AG09309 (cell line): Measurements from ENCODE around the gene CAMK2B.

ENCODE experiments used
- DNase-seq: peaks from one replicate; pipeline ENCODE4 v3.0.0-alpha.2; 2010; ENCODE audit warnings: low read depth
- H3K4me3 ChIP-seq: 2 replicates; pipeline ENCODE4 v1.5.1; 2011; ENCODE audit warnings: mild to moderate bottlenecking, low read depth, low read length, moderate library complexity; ENCODE audit not compliant: control insufficient read depth
- TF ChIP-seq, protein P1 (sequence below): IDR thresholded peaks from 2 replicates; pipeline ENCODE4 v1.5.1; 2011; ENCODE audit warnings: mild to moderate bottlenecking, low read depth, low read length, inconsistent platforms; ENCODE audit not compliant: insufficient read depth, control insufficient read depth; ENCODE audit errors: missing control alignments

Gene CAMK2B

DNA sequence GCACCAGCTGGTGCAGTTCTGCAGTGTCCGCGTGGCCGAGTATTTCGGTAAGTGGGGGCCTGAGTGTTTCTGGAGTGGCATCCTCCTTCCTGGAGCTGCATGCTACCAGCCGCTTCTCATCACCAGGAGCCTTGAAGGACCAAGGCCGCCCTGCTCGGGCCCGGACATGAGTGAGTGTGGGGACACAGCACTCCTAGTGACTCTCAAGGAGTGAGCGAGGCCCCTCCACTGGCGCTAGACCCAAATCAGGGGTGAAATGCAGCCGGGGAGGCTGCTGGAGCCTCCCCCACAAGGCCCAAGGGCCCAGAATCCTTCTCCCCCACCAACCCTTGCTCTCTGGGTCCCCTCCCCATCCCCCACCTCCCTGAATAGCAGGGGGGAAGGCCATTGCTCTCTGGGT lies 48.0 kb downstream of the CAMK2B start:
- TF ChIP-seq, protein P1, sequence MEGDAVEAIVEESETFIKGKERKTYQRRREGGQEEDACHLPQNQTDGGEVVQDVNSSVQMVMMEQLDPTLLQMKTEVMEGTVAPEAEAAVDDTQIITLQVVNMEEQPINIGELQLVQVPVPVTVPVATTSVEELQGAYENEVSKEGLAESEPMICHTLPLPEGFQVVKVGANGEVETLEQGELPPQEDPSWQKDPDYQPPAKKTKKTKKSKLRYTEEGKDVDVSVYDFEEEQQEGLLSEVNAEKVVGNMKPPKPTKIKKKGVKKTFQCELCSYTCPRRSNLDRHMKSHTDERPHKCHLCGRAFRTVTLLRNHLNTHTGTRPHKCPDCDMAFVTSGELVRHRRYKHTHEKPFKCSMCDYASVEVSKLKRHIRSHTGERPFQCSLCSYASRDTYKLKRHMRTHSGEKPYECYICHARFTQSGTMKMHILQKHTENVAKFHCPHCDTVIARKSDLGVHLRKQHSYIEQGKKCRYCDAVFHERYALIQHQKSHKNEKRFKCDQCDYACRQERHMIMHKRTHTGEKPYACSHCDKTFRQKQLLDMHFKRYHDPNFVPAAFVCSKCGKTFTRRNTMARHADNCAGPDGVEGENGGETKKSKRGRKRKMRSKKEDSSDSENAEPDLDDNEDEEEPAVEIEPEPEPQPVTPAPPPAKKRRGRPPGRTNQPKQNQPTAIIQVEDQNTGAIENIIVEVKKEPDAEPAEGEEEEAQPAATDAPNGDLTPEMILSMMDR, result no peak
- no peak overlapping the region for H3K4me3 ChIP-seq
- no peak for DNase-seq

DNA sequence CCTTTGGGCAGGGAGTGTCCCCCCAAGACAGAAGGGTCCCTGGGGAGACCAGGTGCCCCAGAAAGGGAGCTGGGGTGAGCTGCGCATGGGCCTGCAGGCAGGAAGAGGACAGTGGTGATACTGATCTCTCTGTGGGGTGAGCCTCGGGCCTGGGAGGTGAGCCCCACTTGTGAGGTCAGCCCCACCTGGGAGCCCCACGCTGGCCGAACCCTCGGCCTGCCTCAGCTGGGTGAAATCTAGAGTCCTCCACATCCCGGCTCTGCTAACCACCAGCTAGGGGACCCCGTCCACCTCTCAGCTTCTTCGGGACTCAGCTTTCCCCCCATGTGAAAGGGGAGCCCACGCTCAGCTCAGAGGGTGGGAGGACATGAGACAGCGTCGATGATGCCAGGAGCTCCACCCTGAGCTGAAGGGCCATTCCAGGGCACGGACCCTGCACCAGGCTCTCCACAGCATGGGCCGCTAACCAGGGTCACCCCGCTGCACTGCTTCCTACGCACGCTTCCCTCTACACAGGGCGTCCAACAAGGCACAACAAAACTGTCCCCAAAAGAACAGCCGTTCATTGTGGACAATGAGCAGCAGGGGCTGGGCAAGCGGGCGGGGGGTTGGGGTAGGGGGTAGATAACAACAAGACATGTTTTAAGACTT lies 48.7 kb downstream of the CAMK2B start:
- DNase-seq, result no peak
- H3K4me3 ChIP-seq, result no peak overlapping the region
- TF ChIP-seq, protein P1, result no peak

DNA sequence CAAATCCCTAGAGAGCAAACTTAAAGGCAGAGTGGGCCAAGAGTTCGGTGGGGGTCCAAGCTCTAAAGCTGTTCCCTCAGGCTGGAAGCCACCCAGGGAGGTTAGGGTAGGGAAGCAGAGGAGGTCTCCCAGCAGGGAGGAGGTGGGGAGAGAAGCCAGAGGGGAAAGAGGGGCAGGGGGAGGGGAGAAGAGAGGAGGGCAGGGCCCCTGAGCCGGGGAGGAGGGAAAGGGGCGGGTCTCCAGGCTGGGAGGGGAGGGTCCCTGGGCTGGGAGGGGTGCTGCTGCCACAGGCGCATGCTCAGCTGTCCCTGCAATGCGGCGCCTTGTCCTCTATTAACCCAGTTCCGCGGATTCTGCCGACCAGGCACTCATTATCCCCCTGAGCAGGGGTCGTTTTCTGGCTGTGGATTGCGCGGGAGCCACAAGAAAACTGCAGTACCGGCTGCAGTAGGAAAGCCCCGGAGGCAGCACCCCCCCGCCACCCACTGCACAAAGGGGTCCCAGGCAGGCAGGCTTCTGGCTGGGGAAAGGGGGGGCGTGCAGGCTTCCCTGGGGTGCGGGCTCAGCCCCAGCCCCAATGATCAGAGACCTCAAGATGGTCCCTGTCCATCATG lies 49.3 kb downstream of the CAMK2B start:
- no peak overlapping the region for H3K4me3 ChIP-seq
- TF ChIP-seq, protein P1, result no peak
- no peak for DNase-seq

DNA sequence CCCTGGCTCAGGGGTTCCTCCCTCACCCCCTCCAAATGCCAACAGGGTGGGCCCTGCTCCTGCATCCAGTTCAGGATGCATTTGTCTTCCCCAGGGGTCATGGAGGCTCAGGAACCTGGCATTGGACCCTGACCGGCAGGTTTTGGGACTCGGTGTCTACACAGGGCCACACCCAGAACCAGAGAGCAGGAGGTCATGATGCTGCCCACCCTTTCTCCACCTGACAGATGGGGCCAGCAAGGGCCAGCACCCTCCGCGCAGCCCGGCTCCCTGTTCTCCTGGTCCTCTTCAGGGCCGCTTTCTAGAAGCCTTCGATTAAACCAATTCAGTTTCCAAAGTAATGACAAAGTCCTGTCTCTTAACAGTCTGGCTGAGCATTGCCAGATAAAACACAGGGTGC lies 50.2 kb downstream of the CAMK2B start:
- TF ChIP-seq, protein P1, result no peak
- no peak overlapping the region for H3K4me3 ChIP-seq
- DNase-seq, result no peak

DNA sequence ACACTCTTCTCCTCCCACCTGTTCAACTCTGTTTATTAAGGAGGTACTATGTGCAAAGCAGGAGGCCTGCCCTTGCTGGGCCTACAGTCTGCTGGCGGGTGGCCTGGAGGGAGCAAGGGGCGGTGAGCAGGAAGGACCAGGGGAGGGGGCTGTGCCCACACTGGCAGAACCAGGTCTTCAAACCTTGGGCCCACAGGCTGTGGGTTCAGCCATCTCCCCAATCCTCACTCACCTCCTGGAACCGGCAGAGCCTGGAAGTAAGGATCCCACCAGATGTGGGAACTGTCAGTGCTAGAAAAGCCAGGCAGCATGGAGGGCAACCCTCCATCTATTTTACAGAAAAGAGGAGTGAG lies 50.8 kb downstream of the CAMK2B start:
- no peak for DNase-seq
- TF ChIP-seq, protein P1, result no peak
- H3K4me3 ChIP-seq, result no peak overlapping the region

DNA sequence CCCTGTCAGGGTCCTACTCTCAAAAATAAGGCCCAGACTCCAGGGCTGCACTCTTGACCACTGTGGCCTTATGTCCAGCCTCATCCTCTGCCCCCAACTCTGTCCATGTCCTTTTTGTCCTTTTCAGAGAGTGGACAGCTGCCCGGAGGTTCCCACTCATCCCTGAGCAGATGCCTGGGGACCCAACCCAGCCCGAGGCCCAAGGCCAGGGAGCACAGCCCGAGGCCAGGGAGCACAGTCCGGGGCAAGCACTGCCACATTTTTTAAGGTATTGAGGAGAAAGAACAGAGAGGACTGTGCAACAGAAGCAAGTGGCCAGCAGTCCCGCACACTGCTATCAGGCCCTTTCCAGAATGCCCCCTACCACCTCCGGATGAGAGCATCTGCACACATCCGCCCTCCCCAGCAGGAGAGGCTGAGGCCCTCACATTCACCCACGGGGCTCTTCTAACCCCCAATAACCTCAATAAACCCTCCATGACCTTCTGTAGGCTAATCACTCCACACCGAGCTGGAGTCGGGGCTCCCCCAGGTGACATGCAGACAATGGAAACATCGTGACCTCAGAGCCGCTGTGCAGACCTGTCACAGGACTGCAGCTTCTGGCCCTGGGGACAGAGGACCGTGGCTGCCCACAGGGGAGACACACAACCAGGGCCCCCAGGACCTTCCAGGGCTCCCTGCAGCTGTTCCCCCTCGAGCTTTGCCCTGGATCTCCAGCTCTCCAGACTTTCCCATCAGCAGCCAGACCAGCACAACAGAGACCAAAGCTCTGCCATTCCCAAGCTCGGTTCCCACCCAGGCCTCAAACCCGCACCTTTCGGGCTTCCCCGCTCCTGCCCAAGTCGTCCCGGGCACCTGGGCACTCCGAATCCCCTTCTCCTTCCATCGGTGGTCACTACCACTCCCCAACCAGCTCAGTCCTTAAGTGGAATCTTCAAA lies 51.4 kb downstream of the CAMK2B start:
- DNase-seq, result no peak
- TF ChIP-seq, protein P1, result no peak
- H3K4me3 ChIP-seq, result no peak overlapping the region
